ENCODE data around the gene STPG3. TPM values are rescaled to one million over a fixed set of nuclear protein-coding genes. Genes with fewer than 3 reads are reported as not detected.

The STPG3 gene
- total RNA-seq, 2 experiments from 2014 or later, result not detected

DNA sequence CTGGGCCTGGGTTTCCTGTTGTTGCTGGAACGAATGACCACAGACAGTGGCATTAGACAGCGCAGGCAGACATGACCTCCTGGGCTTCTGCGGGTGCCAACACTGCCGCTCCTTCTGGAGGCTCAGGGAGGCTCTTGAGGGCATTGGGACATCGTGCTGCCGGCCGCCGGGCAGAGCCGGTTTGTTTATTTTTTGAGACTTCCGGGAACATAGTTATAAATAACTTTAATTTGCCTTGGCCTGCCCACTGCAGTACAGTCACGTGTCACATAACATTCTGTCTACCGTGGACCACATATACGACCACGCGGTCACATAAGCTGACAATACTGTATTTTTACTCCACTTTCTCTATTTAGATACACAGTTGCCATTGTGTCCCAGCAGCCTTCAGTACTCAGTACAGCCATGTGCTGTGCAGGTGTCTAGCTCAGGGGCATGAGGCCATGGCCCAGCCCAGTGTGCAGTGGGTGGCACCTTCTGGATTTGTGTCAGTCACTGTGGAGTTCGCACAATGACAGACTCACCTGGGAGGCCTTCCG lies 18.2 kb downstream of the STPG3 start:
- Mint-ChIP-seq H3K4me3 (no peak overlapping the region), H3K9me3 (no peaks in the 10 kb centered on the region), H3K4me1 (ENCODE audit: low read depth) (peaks cover 8% of the 10 kb centered on the region), H3K27me3 (no peaks in the 10 kb centered on the region), H3K36me3 (ENCODE audit: low read depth) (peaks cover 39% of the 10 kb centered on the region), H3K27ac (no peak overlapping the region)
- H3K4me3 ChIP-seq (ENCODE audit: low read length), result no peak overlapping the region
- ATAC-seq (ENCODE audit: poor library complexity) (no peak), DNase-seq (no peak)
- H3K27me3 ChIP-seq (ENCODE audit: control insufficient read depth in 1 of 2, insufficient read depth in 2 of 2, low read length in 2 of 2), result no peaks in the 10 kb centered on the region
- TF ChIP-seq, protein P1, sequence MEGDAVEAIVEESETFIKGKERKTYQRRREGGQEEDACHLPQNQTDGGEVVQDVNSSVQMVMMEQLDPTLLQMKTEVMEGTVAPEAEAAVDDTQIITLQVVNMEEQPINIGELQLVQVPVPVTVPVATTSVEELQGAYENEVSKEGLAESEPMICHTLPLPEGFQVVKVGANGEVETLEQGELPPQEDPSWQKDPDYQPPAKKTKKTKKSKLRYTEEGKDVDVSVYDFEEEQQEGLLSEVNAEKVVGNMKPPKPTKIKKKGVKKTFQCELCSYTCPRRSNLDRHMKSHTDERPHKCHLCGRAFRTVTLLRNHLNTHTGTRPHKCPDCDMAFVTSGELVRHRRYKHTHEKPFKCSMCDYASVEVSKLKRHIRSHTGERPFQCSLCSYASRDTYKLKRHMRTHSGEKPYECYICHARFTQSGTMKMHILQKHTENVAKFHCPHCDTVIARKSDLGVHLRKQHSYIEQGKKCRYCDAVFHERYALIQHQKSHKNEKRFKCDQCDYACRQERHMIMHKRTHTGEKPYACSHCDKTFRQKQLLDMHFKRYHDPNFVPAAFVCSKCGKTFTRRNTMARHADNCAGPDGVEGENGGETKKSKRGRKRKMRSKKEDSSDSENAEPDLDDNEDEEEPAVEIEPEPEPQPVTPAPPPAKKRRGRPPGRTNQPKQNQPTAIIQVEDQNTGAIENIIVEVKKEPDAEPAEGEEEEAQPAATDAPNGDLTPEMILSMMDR (IDR thresholded peaks at IDR 0.05), result no peak
- peaks cover 58% of the 10 kb centered on the region for H3K36me3 ChIP-seq (ENCODE audit: insufficient read depth, low read length)
- CTCF ChIA-PET, result no interaction called here
- intact Hi-C loops (cut with DNase I, micrococcal nuclease), result no loop called here
- POLR2A ChIA-PET, result no interaction called here
- no peak overlapping the region for H3K27ac ChIP-seq (ENCODE audit: low read depth in 1 of 2, low read length in 2 of 2)
- peaks cover 17% of the 10 kb centered on the region for H3K4me1 ChIP-seq (ENCODE audit: insufficient read depth, low read length)
- H3K9me3 ChIP-seq (ENCODE audit: control insufficient read depth in 1 of 2, insufficient read depth in 1 of 2, low read length in 2 of 2), result no peaks in the 10 kb centered on the region

DNA sequence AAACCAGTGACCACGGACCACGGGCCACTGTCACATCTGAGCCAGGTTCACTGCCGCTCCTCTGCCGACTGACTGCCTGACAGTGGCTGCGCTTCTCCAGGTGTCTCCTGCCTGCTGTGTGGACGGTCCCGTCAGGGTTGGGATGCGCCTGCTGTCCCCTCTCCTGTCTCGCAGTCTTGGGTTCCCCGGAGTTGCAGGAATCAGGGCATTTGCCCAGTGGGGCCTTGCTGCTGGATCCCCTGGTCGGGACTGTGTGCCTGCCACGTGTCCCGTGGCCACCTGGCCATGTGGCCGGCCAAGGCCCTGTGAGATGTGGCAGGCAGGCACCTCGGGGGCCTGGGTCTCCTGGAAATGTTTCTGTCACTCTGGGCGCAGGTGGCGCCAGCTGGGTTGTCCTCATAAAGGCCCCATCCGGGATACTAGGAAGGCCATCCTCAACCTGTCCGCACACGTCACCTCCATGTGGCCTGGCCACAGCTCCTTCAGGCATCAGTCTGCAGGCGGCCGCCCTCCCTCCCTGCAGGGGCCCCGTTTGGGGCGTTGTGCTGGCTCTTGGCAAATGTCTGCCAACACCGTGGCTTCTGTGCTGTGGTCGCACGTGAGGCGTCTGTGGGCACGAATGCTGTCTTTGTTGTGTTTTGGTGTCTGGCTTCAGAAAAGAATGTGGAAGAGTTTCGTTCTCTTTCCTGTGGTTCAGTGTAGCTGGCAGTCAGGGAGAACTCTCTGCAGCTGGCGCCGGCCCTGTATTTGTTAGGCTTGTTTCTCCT lies 20.0 kb downstream of the STPG3 start:
- ChIA-PET CTCF (no interaction called here), POLR2A (interaction anchor here (1.2 kb wide), 1 partner anchor 16 kb away, joined by 3 read pairs; the partner anchor contains the start of gene NELFB)
- Histone ChIP-seq H3K27me3 (ENCODE audit: control insufficient read depth in 1 of 2, insufficient read depth in 2 of 2, low read length in 2 of 2) (no peaks in the 10 kb centered on the region), H3K36me3 (ENCODE audit: insufficient read depth, low read length) (peaks cover 45% of the 10 kb centered on the region), H3K9me3 (ENCODE audit: control insufficient read depth in 1 of 2, insufficient read depth in 1 of 2, low read length in 2 of 2) (no peaks in the 10 kb centered on the region), H3K4me1 (ENCODE audit: insufficient read depth, low read length) (peaks cover 18% of the 10 kb centered on the region), H3K4me3 (ENCODE audit: low read length) (no peak overlapping the region), H3K27ac (ENCODE audit: low read depth in 1 of 2, low read length in 2 of 2) (no peak overlapping the region)
- ATAC-seq (ENCODE audit: poor library complexity) (peak; percentile 76), DNase-seq (peak in 8 of 14 experiments; percentile 29 to 68 (median 44))
- TF ChIP-seq, protein P1 (IDR thresholded peaks at IDR 0.05), result no peak
- Mint-ChIP-seq H3K27ac (peak overlapping the region; percentile 35), H3K36me3 (ENCODE audit: low read depth) (peaks cover 33% of the 10 kb centered on the region), H3K4me1 (ENCODE audit: low read depth) (peaks cover 16% of the 10 kb centered on the region), H3K4me3 (no peak overlapping the region), H3K9me3 (no peaks in the 10 kb centered on the region), H3K27me3 (no peaks in the 10 kb centered on the region)
- intact Hi-C loops (cut with DNase I, micrococcal nuclease), result no loop called here

DNA sequence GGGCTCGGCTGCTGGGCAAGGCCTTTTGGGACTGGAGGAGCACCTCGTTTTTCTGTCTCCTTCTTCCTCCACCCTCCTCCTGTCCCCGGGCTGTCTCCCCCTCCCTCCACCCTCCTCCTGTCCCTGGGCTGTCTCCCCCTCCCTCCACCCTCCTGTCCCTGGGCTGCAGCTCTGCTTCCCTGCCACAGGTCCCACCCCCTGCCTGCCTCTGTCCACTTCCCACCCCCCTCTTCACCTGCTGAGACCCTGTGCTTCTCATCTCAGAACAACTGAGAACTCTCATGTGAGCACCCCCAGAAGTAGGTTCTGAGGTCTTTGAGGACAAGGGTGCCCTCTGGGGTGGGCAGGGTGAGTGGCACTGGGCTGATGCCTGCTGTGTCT lies 20.6 kb downstream of the STPG3 start:
- Mint-ChIP-seq H3K4me3 (no peak overlapping the region), H3K27ac (peak overlapping the region; percentile 35), H3K27me3 (peaks cover 1% of the 10 kb centered on the region), H3K4me1 (ENCODE audit: low read depth) (peaks cover 17% of the 10 kb centered on the region), H3K36me3 (ENCODE audit: low read depth) (peaks cover 33% of the 10 kb centered on the region), H3K9me3 (no peaks in the 10 kb centered on the region)
- Histone ChIP-seq H3K4me3 (ENCODE audit: low read length) (no peak overlapping the region), H3K9me3 (ENCODE audit: control insufficient read depth in 1 of 2, insufficient read depth in 1 of 2, low read length in 2 of 2) (no peaks in the 10 kb centered on the region), H3K36me3 (ENCODE audit: insufficient read depth, low read length) (peaks cover 40% of the 10 kb centered on the region), H3K27me3 (ENCODE audit: control insufficient read depth in 1 of 2, insufficient read depth in 2 of 2, low read length in 2 of 2) (peaks cover 0 to under 1% of the 10 kb centered on the region in 2 experiments), H3K27ac (ENCODE audit: low read depth in 1 of 2, low read length in 2 of 2) (no peak overlapping the region), H3K4me1 (ENCODE audit: insufficient read depth, low read length) (peaks cover 24% of the 10 kb centered on the region)
- intact Hi-C loops (cut with DNase I, micrococcal nuclease), result no loop called here
- TF ChIP-seq, protein P1 (IDR thresholded peaks at IDR 0.05), result no peak
- ChIA-PET CTCF (no interaction called here), POLR2A (interaction anchor here (1.2 kb wide), 1 partner anchor 16 kb away, joined by 3 read pairs; the partner anchor contains the start of gene NELFB)
- no peak for ATAC-seq (ENCODE audit: poor library complexity)
- DNase-seq, result no peak

Data from CD4-positive, alpha-beta T cell (primary cell).